Coronary artery (tissue), 2 donors: ENCODE data around the gene PIK3C2B.
A peak's percentile ranks its signal among the peaks of the same experiment; 100 is the strongest.

Experiments
- DNase-seq: peaks from one replicate; pipeline ENCODE4 v3.0.0-alpha.2; 2017; ENCODE audit warnings: low spot score
- H3K27ac ChIP-seq, 2 donors: fragments of 200-600 bp; sonication (generic); one replicate each; pipeline ENCODE4 v1.5.1; 2016 to 2019
- H3K4me3 ChIP-seq: fragments of 200-600 bp; sonication (generic); 2 replicates; pipeline ENCODE4 v1.5.1; 2016; ENCODE audit warnings: mild to moderate bottlenecking, moderate library complexity
- TF ChIP-seq, protein P1 (sequence below): fragments of 200-600 bp; sonication (generic); IDR thresholded peaks from one replicate; pipeline ENCODE4 v1.5.1; 2019; ENCODE audit warnings: antibody characterized with exemption

Gene PIK3C2B

DNA sequence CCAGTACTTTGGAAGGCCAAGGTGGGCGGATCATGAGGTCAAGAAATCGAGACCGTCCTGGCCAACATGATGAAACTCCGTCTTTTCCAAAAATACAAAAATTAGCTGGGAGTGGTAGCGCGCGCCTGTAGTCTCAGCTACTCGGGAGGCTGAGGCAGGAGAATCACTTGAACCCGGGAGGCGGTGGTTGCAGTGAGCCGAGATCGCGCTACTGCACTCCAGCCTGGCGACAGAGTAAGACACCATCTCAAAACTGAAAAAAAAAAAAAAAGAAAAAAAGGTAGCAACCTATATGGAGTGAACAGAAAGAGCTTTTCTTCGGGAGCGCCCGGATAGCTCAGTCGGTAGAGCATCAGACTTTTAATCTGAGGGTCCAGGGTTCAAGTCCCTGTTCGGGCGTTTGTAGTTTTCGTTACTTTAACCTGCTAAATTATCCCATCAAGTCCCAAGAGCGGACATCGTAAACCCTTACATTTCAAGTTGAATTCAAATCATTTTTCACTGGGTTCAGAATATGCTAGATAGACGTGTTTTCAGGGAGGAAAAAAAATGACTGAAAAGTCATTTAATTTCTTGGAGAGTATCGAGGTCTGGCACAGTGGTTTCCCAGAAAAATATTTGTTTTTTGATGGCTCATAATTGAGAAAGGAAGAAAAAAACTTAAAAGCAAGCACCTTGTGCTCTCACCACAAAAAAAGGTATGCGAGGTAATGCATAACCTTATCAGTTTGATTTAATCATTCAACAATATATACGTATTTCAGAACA, 11.8 kb upstream of the PIK3C2B start:
- H3K4me3 ChIP-seq: peak overlapping the region; percentile 63
- TF ChIP-seq, protein P1, sequence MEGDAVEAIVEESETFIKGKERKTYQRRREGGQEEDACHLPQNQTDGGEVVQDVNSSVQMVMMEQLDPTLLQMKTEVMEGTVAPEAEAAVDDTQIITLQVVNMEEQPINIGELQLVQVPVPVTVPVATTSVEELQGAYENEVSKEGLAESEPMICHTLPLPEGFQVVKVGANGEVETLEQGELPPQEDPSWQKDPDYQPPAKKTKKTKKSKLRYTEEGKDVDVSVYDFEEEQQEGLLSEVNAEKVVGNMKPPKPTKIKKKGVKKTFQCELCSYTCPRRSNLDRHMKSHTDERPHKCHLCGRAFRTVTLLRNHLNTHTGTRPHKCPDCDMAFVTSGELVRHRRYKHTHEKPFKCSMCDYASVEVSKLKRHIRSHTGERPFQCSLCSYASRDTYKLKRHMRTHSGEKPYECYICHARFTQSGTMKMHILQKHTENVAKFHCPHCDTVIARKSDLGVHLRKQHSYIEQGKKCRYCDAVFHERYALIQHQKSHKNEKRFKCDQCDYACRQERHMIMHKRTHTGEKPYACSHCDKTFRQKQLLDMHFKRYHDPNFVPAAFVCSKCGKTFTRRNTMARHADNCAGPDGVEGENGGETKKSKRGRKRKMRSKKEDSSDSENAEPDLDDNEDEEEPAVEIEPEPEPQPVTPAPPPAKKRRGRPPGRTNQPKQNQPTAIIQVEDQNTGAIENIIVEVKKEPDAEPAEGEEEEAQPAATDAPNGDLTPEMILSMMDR: no peak
- peak overlapping the region; percentile 67 to 77 for H3K27ac ChIP-seq
- DNase-seq: no peak

- no peak for DNase-seq
- Histone ChIP-seq H3K27ac (peak overlapping the region; percentile 67 to 77), H3K4me3 (peak overlapping the region; percentile 63)
- TF ChIP-seq, protein P1: no peak
These were observed 11.1 kb upstream of the PIK3C2B start for GRCh38 chr1:204505674-204506200.

GRCh38 chr1:204503913-204504519, 9.4 kb upstream of the PIK3C2B start:
- TF ChIP-seq, protein P1: no peak
- no peak overlapping the region for H3K27ac ChIP-seq
- H3K4me3 ChIP-seq: no peak overlapping the region
- DNase-seq: no peak

DNA sequence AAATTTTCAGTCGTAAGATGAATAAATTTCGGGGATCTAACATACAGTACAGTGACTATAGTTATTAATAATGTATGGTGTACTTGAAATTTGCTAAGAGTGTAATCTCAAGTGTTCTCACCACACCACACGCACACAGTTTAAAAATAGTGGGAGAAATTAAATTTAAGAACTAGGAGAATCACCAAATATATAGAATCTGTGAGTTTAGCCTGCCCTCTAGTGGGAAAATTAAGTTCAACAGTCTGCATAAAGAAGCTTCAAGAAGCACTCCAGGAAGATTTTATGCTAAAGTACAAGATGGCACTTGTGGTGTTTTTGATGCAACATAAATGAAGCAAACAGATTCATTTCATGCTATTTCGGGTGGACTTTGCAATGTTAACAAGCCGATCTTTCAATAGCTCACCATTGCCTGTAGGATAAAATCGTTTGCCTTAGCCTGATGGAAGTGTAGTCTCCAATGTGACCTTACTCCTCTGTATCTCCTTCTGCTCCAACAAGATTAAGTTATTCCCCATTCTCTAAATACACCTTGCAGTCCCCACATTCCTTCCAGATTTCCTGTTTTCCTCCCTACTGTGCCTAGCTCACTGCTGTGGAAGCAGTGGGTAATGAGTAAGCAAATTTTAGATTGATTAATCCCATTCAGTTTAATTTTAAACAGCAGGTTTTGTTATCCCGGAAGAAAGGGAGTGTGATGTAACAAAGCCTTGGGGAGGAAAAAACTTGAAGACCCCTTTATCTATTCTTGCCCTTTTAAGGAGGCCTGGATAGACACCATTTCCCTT, 8.7 kb upstream of the PIK3C2B start:
- no peak for DNase-seq
- H3K4me3 ChIP-seq: no peak overlapping the region
- TF ChIP-seq, protein P1: peak; percentile 51
- H3K27ac ChIP-seq: no peak overlapping the region

DNA sequence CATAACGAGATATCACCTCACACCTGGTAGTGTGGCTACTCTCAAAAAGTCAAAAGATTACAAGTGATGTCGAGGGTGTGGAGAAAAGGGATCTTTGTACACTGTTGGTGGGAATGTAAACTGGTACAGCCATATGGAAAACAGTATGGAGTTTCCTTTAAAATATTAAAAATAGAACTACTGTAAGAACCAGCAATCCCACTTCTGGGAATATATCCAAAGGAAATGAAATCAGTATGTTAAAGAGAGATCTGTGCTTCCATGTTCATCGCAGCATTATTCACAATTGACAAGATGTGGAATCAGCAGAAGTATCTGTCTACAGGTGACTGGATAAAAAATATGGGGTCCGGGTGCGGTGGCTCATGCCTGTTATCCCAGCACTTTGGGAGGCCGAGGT, 7.6 kb upstream of the PIK3C2B start:
- Histone ChIP-seq H3K27ac (no peak overlapping the region), H3K4me3 (no peak overlapping the region)
- no peak for DNase-seq
- TF ChIP-seq, protein P1: no peak

DNA sequence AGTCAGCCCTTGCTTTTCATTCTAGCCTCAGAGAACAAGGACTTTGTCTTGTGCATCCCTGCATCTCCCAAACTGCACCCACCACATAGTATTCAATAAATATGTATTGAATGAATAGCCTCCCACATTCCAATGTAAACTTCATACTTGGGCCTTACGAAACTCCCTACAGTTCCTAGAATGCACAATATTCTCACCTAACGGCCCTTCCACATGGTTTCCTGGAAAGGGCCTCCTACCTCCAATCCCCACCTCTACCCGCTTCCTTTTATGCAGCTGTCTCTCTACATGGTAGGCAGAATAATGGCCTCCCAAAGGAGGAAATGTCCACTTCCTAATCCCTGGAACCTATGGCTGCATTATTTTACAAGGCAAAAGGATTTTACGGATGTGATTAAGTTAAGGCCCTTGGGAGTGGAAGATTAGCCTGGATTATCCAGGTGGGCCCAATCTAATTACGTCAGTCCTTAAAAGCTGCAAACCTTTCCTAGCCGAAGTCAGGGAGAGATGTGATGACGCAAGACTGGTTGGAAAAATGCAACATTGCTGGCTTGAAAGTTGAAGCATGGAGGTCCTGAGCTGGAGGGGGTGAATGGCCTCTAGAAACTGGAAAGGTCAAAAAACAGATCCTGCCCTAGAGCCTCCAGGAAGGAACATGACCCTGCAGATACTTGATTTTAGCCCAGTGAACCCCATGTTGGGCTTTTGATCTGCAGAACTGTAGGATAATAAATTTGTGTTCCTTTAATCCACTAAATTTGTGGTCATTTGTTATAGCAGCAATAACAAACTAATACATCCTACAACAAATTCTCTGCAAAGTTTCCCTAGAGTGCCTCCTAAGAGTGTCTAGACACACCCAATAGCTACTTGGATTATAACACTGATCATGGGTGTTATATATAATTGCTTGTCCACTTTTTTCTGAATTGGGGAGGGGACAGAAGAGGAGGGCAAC, 5.2 kb upstream of the PIK3C2B start:
- Histone ChIP-seq H3K27ac (no peak overlapping the region), H3K4me3 (no peak overlapping the region)
- no peak for DNase-seq
- TF ChIP-seq, protein P1: no peak
